T-helper 2 cell (primary cell): Measurements from ENCODE around the gene LARP1.
A peak's percentile ranks its signal among the peaks of the same experiment; 100 is the strongest.
"Not testable (repeated sequence)": the region's sequence is repeated elsewhere in the genome, so short reads cannot be mapped to it uniquely, and the experiment has no call there.

Source experiments
- DNase-seq, 5 experiments: peaks; one replicate each; pipeline versions ENCODE4 v3.0.0 to v3.0.0-alpha.2; 2012 to 2022
- total RNA-seq, 2 donors: gene quantifications; one replicate each; lab custom pipeline; 2026; lab: John Stamatoyannopoulos, UW

LARP1 gene
- 115 to 133 reads per million in 2 donors for total RNA-seq

- peak in 1 of 5 experiments; percentile 46 for DNase-seq
Observed at GRCh38 chr5:154755361-154756008, at the start of gene LARP1. Gene LARP1 (plus strand): TSS chr5:154755377. CDS start chr5:154755758, 381 bp downstream.

DNA sequence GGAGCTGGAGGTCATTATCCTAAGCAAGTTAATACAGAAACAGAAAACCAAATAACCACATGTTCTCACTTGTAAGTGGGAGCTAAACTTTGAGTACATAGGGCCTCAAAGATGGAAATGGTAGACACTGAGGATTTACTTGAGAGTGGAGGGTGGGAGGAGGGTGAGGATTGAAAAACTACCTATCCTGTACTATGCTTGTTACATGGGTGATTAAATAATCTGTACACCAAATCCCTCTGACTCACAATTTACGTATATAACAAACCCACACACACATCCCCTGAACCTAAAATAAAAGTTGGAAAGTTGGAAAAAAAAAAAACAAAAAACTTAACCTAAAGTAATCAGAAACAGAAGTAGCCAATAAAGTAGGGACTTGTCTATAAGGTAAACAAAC, 48.8 kb upstream of the LARP1 start:
- DNase-seq, result no peak

- DNase-seq, result no peak
Observed at GRCh38 chr5:154707641-154708040, 47.5 kb upstream of the LARP1 start.

DNA sequence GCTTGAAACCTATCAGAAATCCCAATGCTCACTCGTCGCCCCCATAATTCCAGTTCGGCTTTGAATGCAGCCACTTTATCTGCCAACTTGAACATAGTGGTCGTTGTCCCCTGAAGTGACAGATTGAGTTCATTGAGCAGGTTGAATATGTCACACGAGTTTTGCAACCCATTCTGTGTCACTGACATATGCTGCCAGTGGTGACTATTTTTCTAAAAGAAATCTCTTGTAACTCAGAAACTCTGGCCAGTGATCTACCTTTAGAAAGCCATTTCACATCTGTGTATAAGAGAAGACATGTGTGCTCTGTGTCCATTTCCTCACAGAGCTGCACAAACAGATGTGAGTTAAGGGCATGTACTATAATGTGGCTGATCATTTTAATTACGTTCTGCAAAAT, 47.0 kb upstream of the LARP1 start:
- no peak for DNase-seq

GRCh38 chr5:154708846-154709245, 46.3 kb upstream of the LARP1 start:
- DNase-seq, result no peak

- no peak for DNase-seq
Observed at GRCh38 chr5:154709368-154710305, 45.5 kb upstream of the LARP1 start.

GRCh38 chr5:154712518-154713437, 42.4 kb upstream of the LARP1 start:
- DNase-seq, result no peak

- DNase-seq, result no peak
Observed at GRCh38 chr5:154713615-154714125, 41.5 kb upstream of the LARP1 start.

DNA sequence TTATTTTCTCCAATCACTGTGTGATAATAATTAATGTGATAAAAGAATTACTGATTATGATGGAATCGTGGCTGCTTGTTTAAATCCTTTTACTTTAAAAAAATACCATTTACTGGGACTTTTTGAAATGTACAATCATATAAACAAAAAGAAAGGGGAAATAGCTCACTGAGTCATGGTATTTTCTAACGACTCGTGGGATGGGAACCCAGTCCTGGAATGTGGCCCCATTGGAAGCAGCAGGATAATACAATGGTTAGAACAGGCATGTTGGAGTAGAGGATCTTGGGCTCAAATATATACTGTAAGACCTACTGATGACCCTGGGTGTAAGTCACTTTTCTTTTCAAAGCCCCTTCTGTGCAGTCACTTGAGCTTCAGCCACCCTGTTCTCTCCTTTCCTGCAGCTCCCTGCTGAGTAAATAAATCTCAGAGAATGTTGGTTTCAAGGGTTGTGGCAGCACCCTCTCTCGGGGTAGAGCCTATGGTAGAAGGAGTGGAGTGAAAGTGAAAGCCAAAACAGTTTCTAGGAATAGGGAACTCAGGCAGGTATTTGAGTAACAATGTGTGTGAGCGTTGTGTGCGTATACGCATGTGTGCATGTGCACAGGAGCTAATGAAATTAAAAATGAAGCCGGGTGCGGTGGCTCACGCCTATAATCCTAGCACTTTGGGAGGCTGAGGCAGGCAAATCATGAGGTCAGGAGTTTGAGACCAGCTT, 40.8 kb upstream of the LARP1 start:
- DNase-seq, result peak in 1 of 5 experiments; percentile 8

DNA sequence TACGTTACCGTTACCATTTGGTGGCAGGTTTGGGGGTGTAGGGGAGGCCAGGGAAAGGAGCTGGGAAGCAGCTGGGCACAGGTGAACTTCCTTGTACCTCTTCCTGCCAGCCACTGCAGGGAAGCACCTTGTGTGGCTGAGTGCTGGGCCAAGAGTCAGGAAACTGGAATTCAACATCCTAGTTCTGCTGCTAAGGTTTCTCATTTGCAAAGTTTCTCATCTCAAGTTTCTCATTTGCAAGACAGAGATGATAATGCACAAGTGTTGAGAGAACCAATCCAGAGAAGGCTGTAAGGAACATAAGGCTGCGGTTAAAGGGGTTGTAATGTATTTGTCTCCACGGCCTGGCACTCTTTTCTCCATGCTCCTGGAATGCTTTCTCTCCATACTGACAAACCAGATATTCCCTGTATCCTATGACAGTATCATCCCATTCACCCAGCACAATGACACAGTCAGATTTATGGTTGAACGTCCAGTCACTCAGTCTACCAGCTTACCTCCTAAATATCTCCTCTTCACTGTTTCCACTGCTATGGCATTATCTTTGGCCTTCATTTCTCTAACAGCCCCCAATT, 33.6 kb upstream of the LARP1 start:
- no peak for DNase-seq

DNA sequence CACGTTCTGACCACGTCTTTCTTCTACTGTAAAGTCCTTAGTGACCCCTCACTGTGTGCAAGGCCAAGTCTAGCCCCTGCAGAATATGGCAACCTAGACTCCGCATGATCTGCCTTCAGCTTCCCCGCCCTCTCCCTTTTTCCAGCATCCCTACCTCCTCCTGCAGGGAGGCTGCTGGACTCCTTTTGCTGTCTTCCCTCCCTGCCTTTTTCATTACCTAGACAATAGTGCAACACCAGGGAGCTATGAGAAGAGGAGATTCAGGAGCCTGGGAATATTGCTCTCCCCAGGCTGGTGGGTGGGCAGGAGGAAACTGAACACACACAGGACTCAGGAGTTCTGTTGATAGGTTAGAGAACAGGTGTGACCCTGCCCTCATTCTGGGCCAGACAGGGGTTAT, 33.1 kb upstream of the LARP1 start:
- no peak for DNase-seq

- DNase-seq, result no peak
Observed at GRCh38 chr5:154722936-154723335, 32.2 kb upstream of the LARP1 start.

- DNase-seq, result no peak
Observed at GRCh38 chr5:154723740-154724505, 31.3 kb upstream of the LARP1 start.

DNA sequence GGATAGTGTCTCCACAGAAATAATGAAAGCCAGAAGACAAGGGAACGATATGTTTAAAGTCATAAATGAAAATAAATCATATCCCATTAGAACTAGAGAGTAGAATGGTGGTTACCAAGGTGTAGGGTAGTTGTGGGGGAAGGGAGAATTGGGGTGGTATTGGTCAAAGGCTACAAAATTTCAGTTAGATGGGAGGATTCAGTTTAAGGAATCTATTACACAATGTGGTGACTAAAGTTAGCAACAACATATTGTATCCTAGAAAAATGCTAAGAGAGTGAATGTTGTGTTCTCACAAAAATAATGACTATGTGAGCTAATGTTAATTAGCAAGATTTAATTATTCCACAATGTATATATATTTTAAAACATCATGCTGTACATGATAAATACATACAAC, 27.8 kb upstream of the LARP1 start:
- no peak for DNase-seq

GRCh38 chr5:154728939-154729588, 26.1 kb upstream of the LARP1 start:
- no peak for DNase-seq

DNA sequence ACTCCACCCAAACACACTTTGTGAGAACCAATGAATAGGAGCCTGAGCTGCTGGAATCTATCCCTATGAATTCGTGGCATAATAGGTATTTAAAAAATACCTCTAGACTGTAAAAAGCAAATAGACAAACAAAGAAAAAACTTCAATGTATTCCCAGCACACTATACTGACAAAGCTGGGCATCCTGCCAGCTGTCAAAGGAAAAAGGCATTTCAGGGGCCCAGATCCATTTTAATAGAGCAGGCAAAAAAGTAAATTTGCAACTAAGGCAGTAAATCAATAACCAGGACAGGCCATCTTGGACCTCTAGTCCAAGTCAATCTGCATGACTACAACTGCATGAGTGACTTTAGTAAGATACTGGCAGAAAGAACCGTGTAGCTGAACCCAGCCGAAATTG, 25.6 kb upstream of the LARP1 start:
- no peak for DNase-seq

GRCh38 chr5:154730761-154731160, 24.4 kb upstream of the LARP1 start:
- not testable (repeated sequence) for DNase-seq

- no peak for DNase-seq
Observed at GRCh38 chr5:154732212-154732611, 23.0 kb upstream of the LARP1 start.

GRCh38 chr5:154734370-154735248, 20.6 kb upstream of the LARP1 start:
- DNase-seq, result no peak
